HG03135 (cell line): ENCODE results near the gene WDR77.

Experiments
- ATAC-seq: cut with Tn5 transposase; IDR thresholded peaks from one replicate; pipeline ENCODE4 v1.9.1; 2021; ENCODE audit warnings: mild to moderate bottlenecking, moderate library complexity; ENCODE audit not compliant: unreplicated experiment

Gene WDR77

DNA sequence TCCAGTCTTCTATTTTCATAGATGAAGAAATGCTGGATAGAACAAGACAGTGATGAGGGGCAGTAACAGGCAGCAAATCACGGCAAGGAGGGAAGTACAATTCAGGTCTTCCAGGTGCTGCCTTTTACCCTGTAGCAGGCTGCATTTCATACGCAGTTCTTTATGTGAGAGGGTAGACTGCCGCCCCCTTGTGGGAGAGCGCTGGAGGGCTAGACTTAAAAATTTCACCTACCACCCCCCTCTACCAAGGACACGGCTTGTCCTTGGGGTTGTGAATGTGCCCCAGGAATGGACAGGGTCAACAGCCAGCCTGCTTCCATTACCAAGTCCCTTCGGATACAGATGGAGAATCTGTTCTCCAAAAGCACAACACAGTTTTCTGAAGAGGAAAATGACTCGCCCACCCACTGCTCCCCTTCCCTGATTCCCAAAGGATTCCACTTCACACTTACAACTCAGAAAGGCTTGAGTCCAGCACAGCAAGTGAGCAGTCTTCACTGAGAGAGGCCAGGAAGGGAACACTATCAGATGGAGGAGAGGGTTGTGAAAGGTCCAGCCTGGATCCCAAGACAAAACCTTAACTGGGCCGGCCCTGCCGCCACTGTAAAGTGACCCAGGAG lies 7.4 kb downstream of the WDR77 start:
- ATAC-seq = no peak

DNA sequence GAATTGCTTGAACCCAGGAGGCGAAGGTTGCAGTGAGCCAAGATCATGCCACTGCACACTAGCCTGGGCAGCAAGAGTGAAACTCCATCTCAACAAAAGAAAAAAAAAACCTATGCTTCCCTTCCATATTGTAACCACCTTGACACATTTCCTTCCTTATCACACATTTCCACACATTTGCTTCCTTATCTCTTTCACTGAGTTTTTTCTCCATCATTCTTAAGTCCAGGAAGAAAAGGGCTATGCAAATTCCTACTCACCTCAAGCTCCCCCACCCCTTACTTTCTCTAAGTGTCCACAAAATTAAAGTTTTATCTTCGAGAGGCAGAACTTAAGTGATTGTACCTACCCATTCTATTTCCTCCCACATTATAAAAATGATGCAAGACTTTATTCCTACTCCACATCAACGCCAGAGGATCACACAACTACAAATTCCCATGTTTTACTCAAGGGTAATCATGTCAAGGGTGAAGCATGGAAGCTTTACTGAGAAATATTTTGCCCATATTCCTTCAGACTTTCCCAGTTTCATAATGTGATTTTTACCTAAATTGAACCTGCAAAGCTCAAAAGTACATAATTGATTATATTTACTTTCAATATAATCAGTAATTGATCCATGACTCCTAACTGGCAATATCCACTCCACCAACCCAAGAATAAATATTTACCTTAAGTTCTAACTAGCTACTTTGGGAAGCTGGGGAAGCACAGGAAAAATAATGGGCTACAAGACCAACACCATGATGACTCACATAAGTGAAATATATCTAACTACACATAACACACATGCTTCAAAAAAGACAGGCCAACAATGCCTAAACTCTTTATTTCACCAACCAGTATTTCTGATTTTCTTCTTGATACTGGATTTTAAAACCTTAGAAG lies 9.3 kb downstream of the WDR77 start:
- ATAC-seq = no peak

DNA sequence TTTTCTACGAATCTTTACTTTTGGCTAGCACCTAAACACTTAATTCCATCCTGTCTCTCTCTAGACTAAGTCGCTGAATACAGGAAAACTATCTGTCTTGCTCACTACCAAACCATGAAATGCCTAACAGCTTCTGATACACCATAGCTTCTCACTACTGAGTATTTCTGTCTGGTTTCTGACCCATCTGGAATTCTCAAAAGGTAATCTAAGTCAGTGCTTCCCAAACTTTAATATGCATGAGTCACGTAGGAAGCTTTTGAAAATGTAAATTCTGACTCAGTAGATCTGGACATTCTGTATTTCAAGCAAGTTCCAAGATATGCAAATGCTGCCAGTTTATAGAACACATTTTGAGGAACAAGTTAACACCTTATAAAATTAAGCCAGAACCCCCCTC lies 12.3 kb downstream of the WDR77 start:
- no peak for ATAC-seq

DNA sequence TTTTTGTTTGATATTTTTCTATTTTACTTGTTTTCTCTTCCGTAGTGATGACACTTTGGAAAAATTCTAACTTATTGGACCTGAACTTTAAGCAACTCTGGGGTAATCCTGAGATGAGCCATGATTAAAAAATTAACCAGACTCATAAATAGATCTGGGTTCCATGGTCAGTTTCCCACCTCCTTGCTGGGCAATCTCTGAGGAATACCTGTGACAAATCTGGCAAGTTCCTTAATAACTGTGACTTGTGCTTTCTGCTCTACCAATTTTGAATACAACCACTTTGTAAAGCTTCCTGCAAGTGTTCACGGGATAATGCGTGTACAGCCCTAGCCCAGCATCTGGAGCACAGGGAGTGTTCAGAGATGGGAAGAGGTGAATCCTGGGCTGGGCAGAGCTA lies 24.8 kb downstream of the WDR77 start:
- ATAC-seq = no peak

DNA sequence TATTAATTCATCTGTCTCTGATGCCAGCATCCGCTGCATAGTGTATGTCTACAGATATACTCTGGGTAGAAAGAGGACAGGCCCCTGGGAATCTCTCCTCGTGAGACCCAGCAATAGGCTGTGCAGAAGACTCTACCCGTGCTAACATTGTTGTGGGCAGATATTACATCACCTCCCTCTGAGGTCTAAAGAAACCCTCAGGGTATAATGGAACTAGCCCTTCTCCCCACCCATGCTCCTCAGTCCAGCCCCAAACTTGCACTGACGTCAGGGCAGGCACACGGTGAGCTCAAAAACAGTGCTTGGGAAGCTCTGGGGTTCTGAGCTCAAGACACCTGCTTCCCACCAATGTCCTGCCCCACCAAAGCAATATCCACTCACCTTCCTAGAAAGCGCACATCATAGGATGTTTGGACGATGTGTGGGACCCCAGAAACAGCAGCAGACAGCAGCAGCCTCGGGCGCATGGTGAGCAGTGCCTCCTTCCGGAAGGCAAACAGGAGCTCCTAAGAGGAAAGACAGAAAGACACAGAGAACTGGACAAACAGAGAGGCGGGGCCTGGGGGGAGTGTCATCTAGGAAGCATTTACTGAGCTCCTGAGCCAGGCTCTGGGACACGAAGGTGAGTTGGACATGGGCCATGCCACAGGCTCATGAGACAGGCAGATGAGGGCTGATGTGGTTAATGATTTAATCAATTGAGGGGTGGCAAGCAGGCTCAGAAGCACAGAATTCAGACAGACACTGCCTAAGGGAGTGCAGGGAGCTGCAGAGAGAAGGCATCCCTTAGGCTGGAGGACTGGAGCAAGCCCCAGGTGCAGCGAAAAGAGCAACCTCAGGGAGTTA lies 26.3 kb downstream of the WDR77 start:
- no peak for ATAC-seq

DNA sequence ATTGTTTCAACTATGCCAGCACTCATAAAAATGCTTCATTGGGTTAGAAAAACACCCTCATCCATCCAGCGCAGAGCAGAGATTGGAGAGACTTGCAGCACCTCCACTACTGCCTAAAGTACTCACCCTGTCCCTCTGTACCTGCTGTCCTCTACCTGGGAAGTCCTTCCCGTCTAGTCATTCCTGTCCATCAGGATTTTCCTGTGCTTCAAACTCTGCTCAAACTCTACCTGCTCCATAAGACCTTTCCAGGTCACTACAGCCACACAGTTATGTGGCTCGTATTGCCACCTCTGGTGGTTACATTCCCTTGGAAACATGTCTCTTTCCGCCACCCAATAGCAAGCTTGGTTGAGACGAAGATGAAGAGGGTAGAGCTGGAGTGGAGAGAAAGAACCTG lies 28.7 kb downstream of the WDR77 start:
- ATAC-seq = no peak

DNA sequence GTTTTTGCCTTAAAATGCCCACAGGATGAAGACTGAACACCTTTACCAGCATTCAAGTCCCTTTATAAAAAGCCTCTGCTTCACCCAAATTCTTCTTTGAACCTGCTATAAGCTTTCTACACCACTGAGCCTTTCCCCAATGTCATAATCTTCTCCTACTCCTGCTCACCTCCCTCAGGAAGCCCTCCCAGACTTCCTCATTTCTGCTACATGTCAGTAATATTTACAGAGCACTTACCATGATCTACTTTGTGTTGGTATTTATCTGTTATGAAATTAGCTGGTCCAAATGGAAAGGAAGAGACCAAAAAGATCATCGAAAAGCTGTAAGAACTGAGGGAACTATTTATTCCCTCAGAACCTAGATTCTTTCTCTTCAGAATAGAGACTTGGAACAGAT lies 30.0 kb downstream of the WDR77 start:
- no peak for ATAC-seq

DNA sequence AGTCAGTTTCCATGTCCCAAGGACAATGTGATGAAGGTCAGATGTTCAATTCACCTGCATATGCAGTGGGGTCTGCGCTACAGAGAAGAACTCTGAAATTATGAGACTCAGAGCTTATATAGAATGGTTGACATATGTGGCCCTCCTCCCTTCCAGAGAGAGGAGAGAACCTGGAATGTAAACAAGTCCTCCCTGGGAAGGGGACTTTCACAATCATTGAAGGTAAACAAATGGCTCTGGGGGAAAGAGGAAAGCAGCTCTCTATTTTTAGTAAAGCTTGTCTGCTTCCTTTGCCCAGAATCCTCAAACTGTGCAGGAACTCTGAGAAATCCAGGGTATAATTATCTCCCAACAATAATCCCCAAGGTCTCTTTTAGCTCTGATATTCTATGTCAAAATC lies 31.3 kb downstream of the WDR77 start:
- no peak for ATAC-seq

DNA sequence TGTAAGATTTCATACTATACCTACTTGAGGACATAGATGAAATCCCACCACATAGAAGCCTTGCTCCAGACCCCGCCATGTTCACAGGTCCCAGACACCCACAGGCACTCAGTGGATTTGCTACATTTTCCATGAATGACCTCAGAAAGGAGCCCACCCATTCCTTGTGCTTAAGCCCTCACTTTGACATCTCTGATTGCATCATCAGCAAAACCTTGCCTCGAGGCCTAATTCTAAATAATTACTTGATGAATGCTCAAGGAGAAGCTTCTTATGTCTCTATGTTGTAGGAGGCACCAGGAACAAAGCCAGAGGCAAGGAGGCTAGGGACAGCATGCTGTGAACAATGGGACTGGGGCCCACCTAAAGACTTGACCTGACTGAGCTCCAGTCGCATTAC lies 33.6 kb downstream of the WDR77 start:
- no peak for ATAC-seq

DNA sequence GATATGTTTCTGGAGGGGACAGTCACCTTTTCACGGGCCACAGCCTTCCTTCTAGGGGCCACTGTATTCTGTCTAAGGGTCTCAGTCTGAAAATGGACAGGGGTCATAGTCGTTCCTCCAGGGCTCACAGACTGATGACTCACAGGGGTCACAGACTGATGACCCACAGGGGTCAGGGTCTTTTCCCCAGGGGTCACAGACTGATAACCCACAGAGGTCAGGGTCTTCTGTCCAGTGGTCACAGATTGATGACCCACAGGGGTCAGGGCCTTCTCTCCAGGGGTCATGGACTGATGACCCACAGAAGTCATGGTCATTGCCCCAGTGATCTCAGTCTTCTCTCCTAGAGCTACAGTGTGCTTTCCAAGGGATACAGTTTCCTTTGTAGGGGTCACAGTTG lies 34.3 kb downstream of the WDR77 start:
- no peak for ATAC-seq

DNA sequence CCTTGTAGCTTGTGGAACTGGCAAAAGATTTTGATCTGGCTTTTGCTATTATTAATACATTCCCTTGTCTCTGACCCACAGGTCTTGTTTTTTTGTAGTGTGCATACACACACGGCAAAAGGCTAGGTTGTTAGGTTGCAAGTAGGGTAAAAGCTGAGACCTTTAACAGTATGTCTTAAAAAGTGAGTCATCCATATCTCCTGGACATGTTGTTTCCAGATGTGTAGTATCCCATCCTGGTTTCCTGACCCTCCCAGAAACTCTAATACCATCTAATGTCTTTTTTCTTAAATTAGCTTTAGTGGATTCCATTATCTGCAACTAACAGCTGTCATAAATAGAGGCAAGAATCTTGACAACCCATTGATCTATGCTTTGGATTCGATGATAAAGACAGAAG lies 36.2 kb downstream of the WDR77 start:
- ATAC-seq = no peak

DNA sequence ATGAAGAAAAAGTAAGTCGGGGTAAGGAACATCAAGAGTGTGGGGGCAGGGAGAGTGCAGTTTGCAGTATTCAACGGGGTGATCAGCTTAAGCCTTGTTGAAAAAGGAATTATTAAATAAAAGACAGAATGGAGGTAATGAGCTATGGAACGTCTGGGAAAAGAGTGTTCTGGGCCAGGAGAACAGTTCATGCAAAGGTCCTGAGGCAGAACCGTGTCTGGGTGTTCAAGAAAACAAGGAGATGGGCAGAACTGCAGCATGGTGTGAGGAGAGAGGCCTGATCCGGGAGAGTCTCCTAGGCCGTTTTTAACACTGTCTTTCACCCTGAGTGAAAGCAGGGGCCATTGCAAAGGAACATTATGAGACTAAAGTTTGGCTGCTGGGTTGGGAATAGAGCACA lies 41.8 kb downstream of the WDR77 start:
- no peak for ATAC-seq

DNA sequence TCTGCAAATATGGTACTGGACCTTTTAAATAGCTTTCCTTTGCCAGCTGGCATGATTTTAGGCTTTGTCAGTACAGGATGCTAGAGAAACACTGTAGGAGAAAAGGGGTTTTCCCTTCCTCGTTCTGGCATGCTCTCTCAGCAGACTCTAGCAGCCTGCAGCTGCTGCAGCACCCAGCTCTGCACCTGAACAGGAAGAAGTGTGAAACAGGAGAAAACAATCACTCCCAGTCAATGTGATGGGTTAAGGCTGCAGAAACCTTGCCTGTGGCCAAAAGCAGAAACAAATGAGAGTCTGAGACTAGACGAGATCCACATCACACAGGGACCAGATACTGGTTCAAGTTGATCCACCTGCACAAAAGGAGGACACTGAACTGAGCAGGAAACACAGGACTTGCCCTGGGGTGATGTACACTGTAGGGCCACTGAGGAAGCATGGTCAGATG lies 42.7 kb downstream of the WDR77 start:
- ATAC-seq = no peak

DNA sequence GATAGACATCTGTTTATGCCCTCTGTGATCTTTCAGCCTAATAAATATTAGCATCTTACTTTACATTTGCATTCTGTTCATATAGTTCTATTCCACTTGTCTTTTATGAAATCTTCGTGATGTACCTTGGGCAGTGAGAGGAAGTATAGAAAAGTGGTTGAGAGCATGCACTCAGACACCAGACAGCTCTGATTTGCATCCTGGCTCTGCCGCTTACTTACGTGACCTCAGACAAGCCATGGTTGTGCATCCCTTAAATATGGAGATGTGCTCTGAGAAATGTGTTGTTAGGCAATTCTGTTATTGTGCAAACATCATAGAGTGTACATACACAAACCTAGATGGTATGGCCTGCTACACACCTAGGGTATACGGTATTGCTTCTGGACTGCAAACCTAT lies 44.5 kb downstream of the WDR77 start:
- ATAC-seq = no peak

DNA sequence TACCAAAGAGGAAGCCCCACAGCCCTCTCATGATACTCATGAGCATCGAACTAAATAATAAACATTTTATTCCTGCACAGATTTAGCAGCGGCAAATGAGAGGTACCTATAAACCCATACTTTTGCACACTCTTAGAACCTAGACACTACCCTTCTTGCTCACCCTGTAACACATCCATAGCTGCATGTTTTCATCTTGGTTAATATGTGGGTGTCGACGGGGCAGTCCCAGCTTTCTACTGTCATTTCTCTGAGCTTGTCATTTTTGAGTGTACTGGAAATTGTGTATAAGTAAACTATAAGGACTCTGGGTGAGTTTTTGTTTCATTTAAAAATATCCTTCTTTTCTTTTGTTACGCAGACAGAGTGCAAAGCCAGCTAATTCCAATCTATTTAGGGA lies 47.0 kb downstream of the WDR77 start:
- no peak for ATAC-seq

DNA sequence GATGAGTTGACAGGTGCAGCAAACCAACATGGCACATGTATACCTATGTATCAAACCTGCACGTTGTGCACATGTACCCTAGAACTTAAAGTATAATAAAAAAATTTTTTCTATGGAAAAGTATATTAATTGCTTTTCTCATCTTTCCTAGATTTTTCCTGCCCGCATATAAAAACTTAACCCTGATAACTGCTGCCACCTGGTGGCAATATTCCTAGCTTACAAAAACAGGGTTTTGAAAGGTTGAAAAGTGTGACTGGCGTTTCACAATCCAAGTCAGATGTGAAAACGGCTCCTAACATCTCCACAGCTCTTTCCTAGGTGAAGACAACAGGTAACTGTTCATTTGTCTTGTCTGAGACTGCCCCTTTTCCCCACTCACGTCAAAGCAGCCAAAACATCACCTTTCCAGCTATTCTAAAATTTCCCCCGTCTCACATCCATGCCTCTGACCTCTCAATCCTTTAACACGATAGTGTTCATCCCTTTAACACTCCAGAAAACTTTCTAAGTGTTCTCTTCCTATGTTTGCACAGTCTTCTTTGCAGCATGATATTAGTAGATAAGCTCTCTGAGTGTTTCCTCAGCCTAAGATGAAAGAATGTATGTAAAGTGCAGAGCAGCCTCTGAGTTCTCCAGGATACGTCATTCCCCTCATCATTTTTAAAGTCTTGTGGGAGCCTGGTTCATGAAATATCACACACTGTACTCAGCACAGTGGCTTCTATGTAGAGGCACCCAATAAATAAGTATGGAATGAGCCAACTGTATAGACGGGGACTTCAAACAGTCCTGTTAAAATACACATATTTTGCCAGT lies 49.1 kb downstream of the WDR77 start:
- no peak for ATAC-seq

DNA sequence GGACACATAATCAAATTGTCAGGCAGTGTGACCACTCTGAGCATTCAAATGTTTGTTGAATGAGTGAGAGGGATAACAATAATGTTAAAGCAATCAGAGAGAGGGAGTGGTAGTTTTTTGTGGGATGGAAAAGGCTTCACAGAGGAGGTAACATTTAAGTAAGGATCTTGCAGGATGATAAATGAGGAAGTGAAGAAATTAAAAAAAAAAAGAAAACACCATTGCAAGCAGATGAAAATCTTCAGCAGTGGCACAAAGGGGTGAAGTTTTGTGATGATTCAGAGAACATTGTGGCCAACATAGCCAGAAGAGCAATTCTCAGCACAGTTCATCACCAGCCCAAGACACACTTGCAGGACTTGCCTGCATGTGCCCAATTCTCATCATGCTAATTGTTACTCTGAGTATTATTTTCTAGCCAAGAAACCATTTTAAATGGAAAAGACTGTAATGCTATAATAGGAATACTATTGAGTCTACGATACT lies 56.6 kb downstream of the WDR77 start:
- no peak for ATAC-seq

DNA sequence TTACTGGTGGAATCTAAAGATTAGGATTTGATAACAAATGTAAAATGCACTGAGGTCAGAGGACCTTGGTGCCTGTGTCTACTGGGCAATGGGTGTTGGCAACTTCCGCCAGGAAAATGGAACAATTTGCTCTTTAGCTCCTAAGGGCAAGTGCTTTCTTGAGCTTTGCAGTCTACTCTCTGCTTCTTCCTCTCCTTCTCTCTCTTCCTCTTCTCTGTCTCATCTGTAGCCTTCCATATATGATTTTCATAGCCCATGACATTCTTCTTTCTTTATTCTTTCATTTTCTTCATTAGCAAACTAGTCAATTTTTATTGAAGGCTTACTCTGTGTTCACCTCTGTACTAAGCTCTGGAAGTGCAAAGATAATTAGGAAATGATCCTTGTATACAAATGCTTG lies 57.0 kb downstream of the WDR77 start:
- ATAC-seq = no peak
